HUES6 (cell line): ENCODE data around the gene CRTAC1.

ENCODE experiments used
- H3K27ac ChIP-seq: 2 replicates; pipeline ENCODE4 v1.7.0; 2013; ENCODE audit warnings: low read depth, mild to moderate bottlenecking, low read length, inconsistent platforms
- H3K27me3 ChIP-seq: 2 replicates; pipeline ENCODE4 v1.6.1; 2013; ENCODE audit warnings: low read length; ENCODE audit not compliant: control insufficient read depth, insufficient read depth
- H3K36me3 ChIP-seq: 2 replicates; pipeline ENCODE4 v1.6.1; 2013; ENCODE audit warnings: low read length; ENCODE audit not compliant: control insufficient read depth, insufficient read depth
- H3K4me1 ChIP-seq: 2 replicates; pipeline ENCODE4 v1.6.1; 2013; ENCODE audit warnings: low read length; ENCODE audit not compliant: control insufficient read depth, insufficient read depth
- H3K4me3 ChIP-seq: 2 replicates; pipeline ENCODE4 v1.5.1; 2013; ENCODE audit warnings: low read depth, low read length
- H3K9ac ChIP-seq: one replicate; pipeline ENCODE4 v1.6.1; 2013; ENCODE audit warnings: mild to moderate bottlenecking, low read length
- H3K9me3 ChIP-seq: 2 replicates; pipeline ENCODE4 v1.6.1; 2013; ENCODE audit warnings: low read depth, low read length; ENCODE audit not compliant: control insufficient read depth, insufficient read depth

Gene CRTAC1

GRCh38 chr10:97969538-97970079 lies 60.8 kb downstream of the CRTAC1 start:
- Histone ChIP-seq H3K4me3 (no peak overlapping the region), H3K9ac (no peak overlapping the region), H3K27me3 (peaks cover 87% of the 10 kb centered on the region), H3K4me1 (peaks cover 5% of the 10 kb centered on the region; the same call in 1 of the 2 replicates), H3K36me3 (no peaks in the 10 kb centered on the region), H3K9me3 (no peaks in the 10 kb centered on the region), H3K27ac (no peak overlapping the region)

- peaks cover 69% of the 10 kb centered on the region for H3K27me3 ChIP-seq
Measured at GRCh38 chr10:97964748-97965147, 65.7 kb downstream of the CRTAC1 start.

GRCh38 chr10:97961945-97962344 lies 68.5 kb downstream of the CRTAC1 start:
- Histone ChIP-seq H3K27me3 (peaks cover 53% of the 10 kb centered on the region), H3K9ac (no peak overlapping the region), H3K4me3 (no peak overlapping the region), H3K36me3 (no peaks in the 10 kb centered on the region), H3K27ac (no peak overlapping the region), H3K9me3 (no peaks in the 10 kb centered on the region), H3K4me1 (no peaks in the 10 kb centered on the region)

More at GRCh38 chr10:97964748-97965147, 65.7 kb downstream of the CRTAC1 start:
- H3K36me3 ChIP-seq, result no peaks in the 10 kb centered on the region
- no peaks in the 10 kb centered on the region for H3K9me3 ChIP-seq
- H3K9ac ChIP-seq, result no peak overlapping the region
- H3K4me1 ChIP-seq, result no peaks in the 10 kb centered on the region
- no peak overlapping the region for H3K27ac ChIP-seq
- no peak overlapping the region for H3K4me3 ChIP-seq

GRCh38 chr10:97960269-97961056 lies 70.0 kb downstream of the CRTAC1 start:
- Histone ChIP-seq H3K27me3 (peaks cover 50% of the 10 kb centered on the region), H3K9me3 (no peaks in the 10 kb centered on the region), H3K27ac (no peak overlapping the region), H3K9ac (no peak overlapping the region), H3K4me1 (no peaks in the 10 kb centered on the region), H3K4me3 (no peak overlapping the region), H3K36me3 (no peaks in the 10 kb centered on the region)

- H3K4me3 ChIP-seq, result no peak overlapping the region
- 0 out of 2 replicates have a peak, but pooled peaks cover 7% of the 10 kb centered on the region for H3K4me1 ChIP-seq
- peaks cover 4% of the 10 kb centered on the region; the same call in 1 of the 2 replicates for H3K9me3 ChIP-seq
- no peak overlapping the region for H3K9ac ChIP-seq
- H3K27ac ChIP-seq, result no peak overlapping the region
- no peaks in the 10 kb centered on the region for H3K36me3 ChIP-seq
- H3K27me3 ChIP-seq, result peaks cover 10% of the 10 kb centered on the region
Measured at GRCh38 chr10:97949462-97949861, 81.0 kb downstream of the CRTAC1 start.

GRCh38 chr10:97948822-97949221 lies 81.6 kb downstream of the CRTAC1 start:
- no peak overlapping the region for H3K27ac ChIP-seq
- H3K4me3 ChIP-seq, result no peak overlapping the region
- no peak overlapping the region for H3K9ac ChIP-seq
- H3K9me3 ChIP-seq, result peaks cover 8% of the 10 kb centered on the region; the same call in 1 of the 2 replicates
- H3K27me3 ChIP-seq, result peaks cover 3% of the 10 kb centered on the region; the same call in 1 of the 2 replicates
- 0 out of 2 replicates have a peak, but pooled peaks cover 7% of the 10 kb centered on the region for H3K4me1 ChIP-seq
- no peaks in the 10 kb centered on the region for H3K36me3 ChIP-seq

- no peaks in the 10 kb centered on the region for H3K4me1 ChIP-seq
- peaks cover 12% of the 10 kb centered on the region; the same call in 1 of the 2 replicates for H3K9me3 ChIP-seq
- H3K9ac ChIP-seq, result no peak overlapping the region
- H3K36me3 ChIP-seq, result no peaks in the 10 kb centered on the region
- H3K4me3 ChIP-seq, result no peak overlapping the region
- H3K27me3 ChIP-seq, result no peaks in the 10 kb centered on the region; the same call in 1 of the 2 replicates
- H3K27ac ChIP-seq, result no peak overlapping the region
Measured at GRCh38 chr10:97944772-97945171, 85.6 kb downstream of the CRTAC1 start.

- Histone ChIP-seq H3K4me3 (no peak overlapping the region), H3K4me1 (no peaks in the 10 kb centered on the region), H3K9me3 (peaks cover 12% of the 10 kb centered on the region; the same call in 1 of the 2 replicates), H3K36me3 (no peaks in the 10 kb centered on the region), H3K27me3 (no peaks in the 10 kb centered on the region; the same call in none of the 2 replicates), H3K9ac (no peak overlapping the region), H3K27ac (no peak overlapping the region)
Measured at GRCh38 chr10:97943294-97943693, 87.1 kb downstream of the CRTAC1 start.

GRCh38 chr10:97940534-97940933 lies 89.9 kb downstream of the CRTAC1 start:
- no peak overlapping the region for H3K9ac ChIP-seq
- no peaks in the 10 kb centered on the region for H3K4me1 ChIP-seq
- peaks cover 12% of the 10 kb centered on the region; the same call in 1 of the 2 replicates for H3K9me3 ChIP-seq
- no peak overlapping the region for H3K27ac ChIP-seq
- no peaks in the 10 kb centered on the region; the same call in none of the 2 replicates for H3K27me3 ChIP-seq
- H3K36me3 ChIP-seq, result no peaks in the 10 kb centered on the region
- H3K4me3 ChIP-seq, result no peak overlapping the region

GRCh38 chr10:97939446-97939990 lies 90.9 kb downstream of the CRTAC1 start:
- no peak overlapping the region for H3K27ac ChIP-seq
- H3K27me3 ChIP-seq, result no peaks in the 10 kb centered on the region; the same call in none of the 2 replicates
- H3K9me3 ChIP-seq, result peaks cover 9% of the 10 kb centered on the region; the same call in 1 of the 2 replicates
- no peak overlapping the region for H3K4me3 ChIP-seq
- H3K4me1 ChIP-seq, result no peaks in the 10 kb centered on the region
- no peak overlapping the region for H3K9ac ChIP-seq
- no peaks in the 10 kb centered on the region for H3K36me3 ChIP-seq

GRCh38 chr10:97937928-97938327 lies 92.5 kb downstream of the CRTAC1 start:
- H3K27me3 ChIP-seq, result no peaks in the 10 kb centered on the region; the same call in none of the 2 replicates

More at GRCh38 chr10:97937928-97938327, 92.5 kb downstream of the CRTAC1 start:
- Histone ChIP-seq H3K9me3 (no peaks in the 10 kb centered on the region), H3K9ac (no peak overlapping the region), H3K4me3 (no peak overlapping the region), H3K27ac (no peak overlapping the region), H3K36me3 (no peaks in the 10 kb centered on the region), H3K4me1 (no peaks in the 10 kb centered on the region)
